Fibroblast of pulmonary artery (primary cell): ENCODE measurements around the gene ARL6IP1.
"Not testable (repeated sequence)": the region's sequence is repeated elsewhere in the genome, so short reads cannot be mapped to it uniquely, and the experiment has no call there.

Source experiments
- DNase-seq: peaks from one replicate; pipeline ENCODE4 v3.0.0-alpha.2; 2010; ENCODE audit warnings: low read depth
- H3K4me3 ChIP-seq: replicated peaks from 2 replicates; pipeline ENCODE4 v1.5.1; 2011; ENCODE audit warnings: low read depth, mild to moderate bottlenecking, control low read depth, low read length, moderate library complexity
- TF ChIP-seq, protein P1 (sequence below): IDR thresholded peaks from 2 replicates; pipeline ENCODE4 v1.5.1; 2011; ENCODE audit warnings: mild to moderate bottlenecking, control low read depth, low read length, inconsistent platforms; ENCODE audit errors: missing control alignments

The ARL6IP1 gene

DNA sequence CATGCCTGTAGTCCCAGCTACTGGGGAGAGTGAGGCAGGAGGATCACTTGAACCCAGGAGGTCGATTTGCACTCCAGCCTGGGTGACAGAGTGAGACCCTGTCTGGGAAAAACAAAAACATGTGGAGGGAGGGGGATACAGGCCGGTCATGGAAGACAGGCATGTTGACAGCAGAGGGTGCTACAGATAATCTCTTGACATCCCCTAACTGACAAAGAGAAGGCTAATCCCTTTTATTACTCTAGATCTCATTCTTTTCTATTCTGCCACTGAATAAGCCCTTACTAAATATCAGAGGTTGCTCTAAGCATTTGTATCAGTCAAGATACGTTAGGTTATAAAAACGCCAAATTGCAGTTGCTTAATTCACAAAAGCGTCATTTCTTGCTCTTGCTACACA is 25.0 kb downstream of the ARL6IP1 start:
- not testable (repeated sequence) for H3K4me3 ChIP-seq, DNase-seq

DNA sequence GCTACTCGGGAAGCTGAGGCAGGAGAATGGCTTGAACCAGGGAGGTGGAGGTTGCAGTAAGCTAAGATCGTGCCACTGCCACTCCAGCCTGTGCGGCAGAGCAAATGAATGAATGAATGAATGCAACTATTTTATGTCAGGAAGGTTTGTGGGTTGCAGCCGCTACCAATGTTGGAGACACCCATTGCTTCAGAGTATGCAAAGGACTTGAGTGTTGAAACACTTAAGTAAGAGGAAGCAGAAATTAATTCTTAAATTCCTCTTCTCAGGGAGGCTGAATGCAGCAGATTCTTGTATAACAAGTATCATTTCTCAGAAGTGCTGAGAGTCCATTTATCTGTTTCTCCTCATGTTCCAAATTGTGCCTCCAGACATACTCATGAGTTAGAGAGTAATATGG is 26.7 kb downstream of the ARL6IP1 start:
- H3K4me3 ChIP-seq, DNase-seq: not testable (repeated sequence)

DNA sequence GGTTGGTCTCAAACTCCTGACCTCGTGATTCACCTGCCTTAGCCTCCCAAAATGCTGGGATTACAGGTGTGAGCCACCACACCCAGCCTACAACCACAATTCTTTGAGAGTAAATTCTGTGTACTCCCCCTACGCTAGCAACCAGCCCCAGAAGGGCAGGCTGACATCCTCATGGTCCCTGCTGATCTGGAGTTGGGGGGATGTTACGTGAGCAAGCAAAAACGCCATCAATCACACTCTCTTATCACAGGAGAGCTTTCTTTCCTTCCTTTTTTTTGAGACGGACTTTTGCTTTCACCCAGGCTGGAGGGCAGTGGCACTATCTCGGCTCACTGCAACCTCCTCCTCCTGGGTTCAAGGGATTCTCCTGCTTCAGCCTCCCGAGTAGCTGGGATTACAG is 29.2 kb downstream of the ARL6IP1 start:
- not testable (repeated sequence) for DNase-seq, H3K4me3 ChIP-seq

DNA sequence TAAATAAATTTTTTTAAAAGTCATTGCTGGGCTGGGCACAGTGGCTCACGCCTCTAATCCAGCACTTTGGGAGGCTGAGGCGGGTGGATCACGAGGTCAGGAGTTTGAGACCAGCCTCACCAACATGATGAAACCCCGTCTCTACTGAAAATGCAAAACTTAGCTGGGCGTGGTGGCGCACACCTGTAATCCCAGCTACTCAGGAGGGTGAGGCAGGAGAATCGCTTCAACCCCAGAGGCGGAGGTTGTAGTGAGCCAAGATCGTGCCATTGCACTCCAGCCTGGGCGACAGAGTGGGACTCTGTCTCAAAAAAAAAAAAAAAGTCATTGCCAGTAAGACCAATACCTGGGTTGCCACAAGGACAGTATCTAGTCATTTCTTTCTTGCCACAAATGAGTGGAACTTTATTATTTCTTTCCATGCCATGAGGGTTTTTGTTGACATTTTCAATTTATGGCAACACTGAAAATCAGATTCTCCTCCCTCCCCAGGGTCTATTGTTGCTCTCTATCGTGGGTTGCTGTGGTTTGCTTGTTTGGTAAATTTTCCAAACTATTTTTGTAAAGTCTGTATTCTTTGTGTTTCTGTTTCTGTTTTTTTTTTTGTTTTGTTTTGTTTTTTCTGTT is 30.9 kb downstream of the ARL6IP1 start:
- DNase-seq, H3K4me3 ChIP-seq: not testable (repeated sequence)

DNA sequence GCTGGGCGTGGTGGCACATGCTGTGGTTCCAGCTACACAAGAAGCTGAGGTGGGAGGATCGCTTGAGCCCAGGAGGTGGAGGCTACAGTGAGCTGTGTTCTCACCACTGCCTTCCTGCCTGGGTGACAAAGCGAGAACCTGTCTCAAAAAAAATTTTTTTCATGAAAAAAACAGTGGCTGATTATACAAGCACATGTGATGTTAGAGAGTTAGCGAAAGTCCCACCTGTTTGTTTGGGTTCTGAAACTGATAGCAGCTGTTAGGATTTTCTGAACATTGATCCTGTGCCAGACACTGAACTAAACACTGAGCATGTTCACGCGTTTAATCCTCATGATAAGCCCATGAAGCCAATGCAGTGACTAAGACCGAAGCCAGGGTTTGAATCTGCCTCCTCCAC is 34.1 kb downstream of the ARL6IP1 start:
- not testable (repeated sequence) for H3K4me3 ChIP-seq, DNase-seq

DNA sequence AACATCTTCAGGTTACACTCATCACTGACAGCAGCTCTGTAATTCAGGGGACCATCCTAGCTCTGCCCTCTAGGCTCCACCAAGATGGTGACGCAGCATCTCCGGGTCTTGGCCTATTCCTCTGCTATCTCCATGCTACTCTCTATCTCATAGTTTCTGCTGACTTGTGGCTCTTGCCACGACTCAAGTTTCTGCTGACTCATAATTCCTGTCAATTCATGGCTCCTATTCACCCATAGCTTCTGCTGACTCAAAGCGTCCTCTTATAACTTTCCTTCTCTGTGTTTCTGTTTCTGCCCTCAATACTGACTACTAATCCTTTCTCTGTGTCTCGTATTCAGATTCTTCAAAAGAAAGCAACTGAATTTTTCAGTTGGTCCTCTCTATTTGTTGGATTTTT is 38.6 kb downstream of the ARL6IP1 start:
- DNase-seq, H3K4me3 ChIP-seq: not testable (repeated sequence)

DNA sequence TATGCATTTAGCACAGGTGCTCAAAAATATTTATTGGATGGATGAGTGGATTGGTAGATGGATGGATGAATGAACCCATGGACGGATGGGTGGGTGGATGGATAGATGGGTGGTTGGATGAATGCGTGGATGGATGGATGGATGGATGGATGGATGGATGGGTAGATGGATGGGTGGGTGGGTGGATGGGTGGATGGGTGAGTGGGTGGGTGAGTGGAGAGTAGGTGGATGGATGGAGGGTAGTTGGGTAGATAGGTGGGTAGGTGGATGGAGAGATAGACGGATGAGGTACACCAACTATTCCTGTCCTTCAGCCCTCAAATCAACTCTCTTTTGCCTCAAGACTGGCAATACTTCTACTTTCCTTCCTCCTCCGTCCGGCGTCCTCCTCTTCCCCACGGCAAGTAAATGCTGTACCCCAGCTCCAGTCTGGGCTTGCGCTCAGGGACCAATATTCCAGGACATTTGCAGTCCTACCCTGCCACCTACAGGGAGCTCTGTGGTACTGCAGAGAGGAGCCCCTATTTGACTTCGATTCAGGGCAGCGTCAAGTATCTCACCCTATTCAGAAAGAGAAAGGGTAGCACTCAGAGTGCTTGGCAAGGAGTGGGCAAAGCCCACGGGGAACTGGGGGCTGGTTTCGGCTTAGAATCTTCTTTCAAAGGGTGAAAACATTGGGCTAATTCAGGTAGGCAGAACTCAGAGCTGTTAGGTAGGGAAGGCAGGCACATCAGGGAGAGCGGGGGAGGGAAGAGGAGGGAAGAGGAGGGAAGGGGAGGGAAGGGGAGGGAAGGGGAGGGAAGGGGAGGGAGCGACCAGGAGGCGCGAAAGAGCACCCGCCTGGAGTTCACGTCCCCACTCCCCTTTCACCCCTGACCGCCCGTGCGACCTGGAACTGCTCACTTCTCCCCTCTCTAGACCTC is 41.5 kb downstream of the ARL6IP1 start:
- not testable (repeated sequence) for H3K4me3 ChIP-seq, DNase-seq
- TF ChIP-seq, protein P1, sequence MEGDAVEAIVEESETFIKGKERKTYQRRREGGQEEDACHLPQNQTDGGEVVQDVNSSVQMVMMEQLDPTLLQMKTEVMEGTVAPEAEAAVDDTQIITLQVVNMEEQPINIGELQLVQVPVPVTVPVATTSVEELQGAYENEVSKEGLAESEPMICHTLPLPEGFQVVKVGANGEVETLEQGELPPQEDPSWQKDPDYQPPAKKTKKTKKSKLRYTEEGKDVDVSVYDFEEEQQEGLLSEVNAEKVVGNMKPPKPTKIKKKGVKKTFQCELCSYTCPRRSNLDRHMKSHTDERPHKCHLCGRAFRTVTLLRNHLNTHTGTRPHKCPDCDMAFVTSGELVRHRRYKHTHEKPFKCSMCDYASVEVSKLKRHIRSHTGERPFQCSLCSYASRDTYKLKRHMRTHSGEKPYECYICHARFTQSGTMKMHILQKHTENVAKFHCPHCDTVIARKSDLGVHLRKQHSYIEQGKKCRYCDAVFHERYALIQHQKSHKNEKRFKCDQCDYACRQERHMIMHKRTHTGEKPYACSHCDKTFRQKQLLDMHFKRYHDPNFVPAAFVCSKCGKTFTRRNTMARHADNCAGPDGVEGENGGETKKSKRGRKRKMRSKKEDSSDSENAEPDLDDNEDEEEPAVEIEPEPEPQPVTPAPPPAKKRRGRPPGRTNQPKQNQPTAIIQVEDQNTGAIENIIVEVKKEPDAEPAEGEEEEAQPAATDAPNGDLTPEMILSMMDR: peak; percentile 42

DNA sequence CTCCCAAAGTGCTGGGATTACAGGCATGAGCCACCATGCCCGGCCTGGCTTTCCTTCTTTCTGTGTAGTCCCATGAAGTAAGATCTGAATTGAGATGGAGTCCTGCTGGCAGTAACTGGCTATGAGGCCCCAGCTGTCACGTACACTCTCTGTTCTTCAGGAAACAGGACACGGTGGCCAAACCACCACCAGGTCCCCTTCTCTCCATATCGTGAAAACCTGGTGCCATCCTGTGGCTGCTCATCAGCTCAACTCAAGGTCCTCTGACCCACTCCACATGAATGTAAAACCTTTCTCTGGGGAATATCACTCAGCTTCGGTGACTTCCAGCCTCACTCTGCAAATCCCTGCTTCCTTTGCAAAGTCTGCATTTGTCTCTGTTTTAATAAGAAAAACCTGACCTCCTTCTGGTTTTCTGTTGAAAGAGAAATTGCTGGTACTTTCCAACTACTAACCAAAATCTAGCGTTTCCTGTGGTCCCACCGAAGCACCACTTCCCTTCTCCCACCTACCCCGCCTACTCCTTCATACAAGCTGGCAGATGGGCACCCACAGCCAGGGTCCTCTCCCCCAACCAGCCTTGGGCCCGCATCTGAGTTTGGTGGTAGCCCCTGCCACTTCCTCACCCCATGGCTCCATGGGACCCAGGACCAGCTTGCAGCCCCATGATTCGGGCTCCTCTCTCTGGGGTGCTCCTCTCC is 43.2 kb downstream of the ARL6IP1 start:
- H3K4me3 ChIP-seq, DNase-seq: not testable (repeated sequence)

DNA sequence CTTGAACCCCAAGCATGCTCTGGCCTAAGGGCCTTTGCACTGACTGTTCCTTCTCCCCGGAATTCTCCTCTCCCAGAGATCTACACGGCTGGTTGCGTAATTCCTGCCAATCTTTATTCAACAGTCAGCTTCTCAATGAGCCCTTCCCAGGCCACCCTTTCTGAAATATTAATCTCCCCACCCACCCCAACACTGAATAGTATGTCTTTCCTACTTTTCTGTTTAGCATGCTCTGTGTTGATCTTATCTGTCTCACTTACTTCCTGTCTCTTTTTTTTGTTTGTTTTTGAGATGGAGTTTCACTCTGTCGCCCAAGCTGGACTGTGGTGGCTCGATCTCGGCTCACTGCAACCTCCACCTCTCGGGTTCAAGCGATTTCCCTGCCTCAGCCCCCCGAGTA is 44.7 kb downstream of the ARL6IP1 start:
- DNase-seq, H3K4me3 ChIP-seq: not testable (repeated sequence)

DNA sequence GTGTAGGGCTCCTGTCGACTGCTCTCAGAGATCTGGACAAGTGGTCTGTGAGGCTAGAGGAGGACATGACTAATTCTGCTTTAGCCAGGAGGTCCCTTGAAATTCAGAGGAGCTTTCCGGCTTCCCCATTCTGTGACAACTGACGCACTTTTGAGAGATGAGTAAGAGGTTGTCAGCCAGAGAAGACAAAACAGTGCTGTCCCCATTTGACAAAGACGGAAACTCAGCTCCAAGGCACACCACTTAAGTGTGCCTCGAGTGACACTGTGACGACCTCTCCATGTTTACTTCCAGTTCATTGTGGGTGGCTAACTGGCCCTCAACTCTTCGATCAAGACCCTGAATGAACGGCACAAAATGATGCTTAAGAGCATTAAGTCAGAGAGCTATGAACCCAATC is 58.5 kb downstream of the ARL6IP1 start:
- not testable (repeated sequence) for H3K4me3 ChIP-seq, DNase-seq
